ENCODE data around the gene HNRNPA3.

- TF ChIP-seq ZNF514 (tag by site-specific recombination; IDR thresholded peaks at IDR 0.05) (no peak), SALL2 (tag by site-specific recombination; IDR thresholded peaks at IDR 0.05; ENCODE audit: borderline replicate concordance) (no peak), GLI4 (tag by site-specific recombination; IDR thresholded peaks at IDR 0.05) (no peak), CTCF (tag by site-specific recombination; IDR thresholded peaks at IDR 0.05) (no peak), OVOL3 (tag by site-specific recombination; IDR thresholded peaks at IDR 0.05) (no peak), ZFHX2 (tag by site-specific recombination; conservative IDR thresholded peaks at IDR 0.05) (no peak), ZNF2 (tag by site-specific recombination; IDR thresholded peaks at IDR 0.05) (no peak), ZIC2 (tag by site-specific recombination; IDR thresholded peaks at IDR 0.05) (no peak), REST (tag by site-specific recombination; IDR thresholded peaks at IDR 0.05) (no peak)
Observed at GRCh38 chr2:177265824-177266817, 53.5 kb downstream of the HNRNPA3 start.
